ENCODE results near the gene ADAMTS17. TPM values are rescaled to one million over a fixed set of nuclear protein-coding genes. Genes with fewer than 3 reads are reported as not detected.

ADAMTS17 gene
- total RNA-seq, 1 experiment from 2014 or later: 1.6 TPM

- no peaks in the 10 kb centered on the region for H3K9me3 ChIP-seq (ENCODE audit: control insufficient read depth, insufficient read depth, low read depth, low read length)
- in situ Hi-C loops (cut with HindIII; ENCODE audit: low pct_unique_long_range_greater_than_20kb, low sequenced_read_pairs): no loop called here
- no peak overlapping the region for H3K4me3 ChIP-seq (ENCODE audit: low read depth in 2 of 2, low read length in 2 of 2)
- ChIA-PET POLR2A (no interaction called here), CTCF (no interaction called here)
- DNase-seq (ENCODE audit: low read depth, low spot score) (no peak), ATAC-seq (no peak)
- BruUV-seq (replicated peaks): no TSS peak
- intact Hi-C loops (cut with micrococcal nuclease; ENCODE audit: unreplicated experiment): no loop called here
- no peaks in the 10 kb centered on the region for H3K36me3 ChIP-seq (ENCODE audit: control insufficient read depth, insufficient read depth, low read length)
- H3K4me1 ChIP-seq (ENCODE audit: control insufficient read depth, insufficient read depth, low read length): peaks cover 6% of the 10 kb centered on the region
- TF ChIP-seq POLR2AphosphoS5 (IDR thresholded peaks at IDR 0.05; ENCODE audit: low read depth, low read length): no peak
- TF ChIP-seq CTCF (IDR thresholded peaks at IDR 0.05): no peak
- no peak for TF ChIP-seq TCF7L2 (IDR thresholded peaks at IDR 0.05; ENCODE audit: low read depth, low read length)
- TF ChIP-seq SIN3A (IDR thresholded peaks at IDR 0.05; ENCODE audit: borderline replicate concordance, insufficient read depth, low read depth, low read length): no peak
- TF ChIP-seq REST (IDR thresholded peaks at IDR 0.05; ENCODE audit: insufficient read depth in 1 of 2, low read depth in 2 of 2, low read length in 1 of 2): no peak
- H3K27ac ChIP-seq (ENCODE audit: low read length): no peak overlapping the region
- no peaks in the 10 kb centered on the region for H3K27me3 ChIP-seq (ENCODE audit: control insufficient read depth, insufficient read depth, low read length)
Observed at GRCh38 chr15:100107606-100108225, 234.1 kb downstream of the ADAMTS17 start.

GRCh38 chr15:100107151-100107550 is 234.6 kb downstream of the ADAMTS17 start:
- intact Hi-C loops (cut with micrococcal nuclease; ENCODE audit: unreplicated experiment): no loop called here

More at GRCh38 chr15:100107151-100107550, 234.6 kb downstream of the ADAMTS17 start:
- Histone ChIP-seq H3K4me3 (ENCODE audit: low read depth in 2 of 2, low read length in 2 of 2) (no peak overlapping the region), H3K27me3 (ENCODE audit: control insufficient read depth, insufficient read depth, low read length) (no peaks in the 10 kb centered on the region), H3K36me3 (ENCODE audit: control insufficient read depth, insufficient read depth, low read length) (no peaks in the 10 kb centered on the region), H3K27ac (ENCODE audit: low read length) (no peak overlapping the region), H3K9me3 (ENCODE audit: control insufficient read depth, insufficient read depth, low read depth, low read length) (no peaks in the 10 kb centered on the region), H3K4me1 (ENCODE audit: control insufficient read depth, insufficient read depth, low read length) (peaks cover 6% of the 10 kb centered on the region)
- no peak for DNase-seq (ENCODE audit: low read depth, low spot score)
- no peak for TF ChIP-seq SIN3A (IDR thresholded peaks at IDR 0.05; ENCODE audit: borderline replicate concordance, insufficient read depth, low read depth, low read length)
- no peak for TF ChIP-seq CTCF (IDR thresholded peaks at IDR 0.05)
- no peak for TF ChIP-seq TCF7L2 (IDR thresholded peaks at IDR 0.05; ENCODE audit: low read depth, low read length)
- BruUV-seq (replicated peaks): no TSS peak
- CTCF ChIA-PET: no interaction called here
- POLR2A ChIA-PET: no interaction called here
- no peak for ATAC-seq
- in situ Hi-C loops (cut with HindIII; ENCODE audit: low pct_unique_long_range_greater_than_20kb, low sequenced_read_pairs): no loop called here
